CD1c-positive myeloid dendritic cell (primary cell): ENCODE results near the gene NEK7.

Source experiments
- DNase-seq: peaks from one replicate; pipeline ENCODE4 v3.0.0-alpha.2; 2016; ENCODE audit errors: extremely low spot score

NEK7 gene

GRCh38 chr1:198143797-198144196 lies 13.0 kb upstream of the NEK7 start:
- no peak for DNase-seq

GRCh38 chr1:198147216-198147615 lies 9.6 kb upstream of the NEK7 start:
- DNase-seq, result no peak

- no peak for DNase-seq
These were observed 6.4 kb upstream of the NEK7 start for GRCh38 chr1:198150369-198150768.

- DNase-seq, result no peak
These were observed 5.1 kb upstream of the NEK7 start for GRCh38 chr1:198151688-198152087.

- no peak for DNase-seq
These were observed 3.7 kb upstream of the NEK7 start for GRCh38 chr1:198153103-198153502.

- DNase-seq, result no peak
These were observed 3.0 kb upstream of the NEK7 start for GRCh38 chr1:198153804-198154203.

GRCh38 chr1:198155253-198155652 lies 1.5 kb upstream of the NEK7 start:
- no peak for DNase-seq

- peak; percentile 74 for DNase-seq
These were observed 570 bp upstream of the NEK7 start for GRCh38 chr1:198156111-198156744.

- peak; percentile 96 for DNase-seq
These were observed 546 bp downstream of the NEK7 start for GRCh38 chr1:198157241-198157846.

GRCh38 chr1:198157847-198158725 lies 1.3 kb downstream of the NEK7 start:
- DNase-seq, result peak; percentile 31

- peak; percentile 93 for DNase-seq
These were observed 2.2 kb downstream of the NEK7 start for GRCh38 chr1:198158735-198159589.

GRCh38 chr1:198160222-198160621 lies 3.4 kb downstream of the NEK7 start:
- DNase-seq, result no peak

- no peak for DNase-seq
These were observed 4.3 kb downstream of the NEK7 start for GRCh38 chr1:198160946-198161614.

- no peak for DNase-seq
These were observed 4.9 kb downstream of the NEK7 start for GRCh38 chr1:198161718-198162090.

GRCh38 chr1:198162091-198162767 lies 5.4 kb downstream of the NEK7 start:
- DNase-seq, result peak; percentile 84

GRCh38 chr1:198165927-198166647 lies 9.3 kb downstream of the NEK7 start:
- no peak for DNase-seq

GRCh38 chr1:198166900-198167299 lies 10.1 kb downstream of the NEK7 start:
- DNase-seq, result no peak

GRCh38 chr1:198167436-198167934 lies 10.7 kb downstream of the NEK7 start:
- peak; percentile 37 for DNase-seq

- no peak for DNase-seq
These were observed 11.4 kb downstream of the NEK7 start for GRCh38 chr1:198168227-198168626.

GRCh38 chr1:198169672-198170071 lies 12.9 kb downstream of the NEK7 start:
- no peak for DNase-seq
